PC-9 (cell line): Measurements from ENCODE around the gene GALNT7. TPM values are rescaled to one million over a fixed set of nuclear protein-coding genes. Genes with fewer than 3 reads are reported as not detected.

Source experiments
- BruUV-seq: library from RNA; stranded (reverse); fragments of 400-500 nt; replicated peaks from 2 replicates; lab custom pipeline; 2021; lab: Mats Ljungman, UMichigan
- CTCF ChIA-PET: fragments of 300-600 bp; sonication (Branson Sonifier 250); formaldehyde crosslinking; loops from one replicate; lab custom pipeline; 2022; ENCODE audit warnings: antibody characterized with exemption; lab: Charles Lee
- POLR2A ChIA-PET: fragments of 300-600 bp; sonication (Branson Sonifier 250); formaldehyde crosslinking; loops from one replicate; lab custom pipeline; 2022; ENCODE audit warnings: antibody characterized with exemption; ENCODE audit not compliant: unreplicated experiment; lab: Charles Lee
- DNase-seq, 2 experiments: peaks; one replicate each; pipeline versions ENCODE4 v3.0.0 to v3.0.0-alpha.2; 2015 to 2022; ENCODE audit warnings: mixed read lengths in 1 of 2
- H2AFZ ChIP-seq: fragments of 200-600 bp; sonication (generic); 2 replicates; pipeline ENCODE4 v1.8.1; 2017; ENCODE audit warnings: antibody characterized with exemption
- H3F3A ChIP-seq: fragments of 200-600 bp; sonication (generic); 2 replicates; pipeline ENCODE4 v1.8.1; 2017; ENCODE audit warnings: antibody characterized with exemption, mild to moderate bottlenecking, low read depth; ENCODE audit not compliant: insufficient read depth
- H3K27ac ChIP-seq: fragments of 200-600 bp; sonication (generic); 2 replicates; pipeline ENCODE4 v1.6.1; 2016; ENCODE audit warnings: mixed run types
- H3K27me3 ChIP-seq: fragments of 200-600 bp; sonication (generic); 2 replicates; pipeline ENCODE4 v1.6.1; 2016; ENCODE audit warnings: low read depth, mixed run types; ENCODE audit not compliant: insufficient read depth
- H3K36me3 ChIP-seq: fragments of 200-600 bp; sonication (generic); 2 replicates; pipeline ENCODE4 v1.6.1; 2016; ENCODE audit warnings: low read depth, mixed run types
- H3K4me1 ChIP-seq: fragments of 200-600 bp; sonication (generic); replicated peaks from 2 replicates; pipeline ENCODE4 v1.6.1; 2016; ENCODE audit warnings: mixed run types; ENCODE audit not compliant: insufficient read depth
- H3K4me2 ChIP-seq: fragments of 200-600 bp; sonication (generic); 2 replicates; pipeline ENCODE4 v1.6.1; 2017; ENCODE audit warnings: mixed run types
- H3K4me3 ChIP-seq: fragments of 200-600 bp; sonication (generic); 2 replicates; pipeline ENCODE4 v1.6.1; 2016; ENCODE audit warnings: mixed run types
- H3K79me2 ChIP-seq: fragments of 200-600 bp; sonication (generic); 2 replicates; pipeline ENCODE4 v1.6.1; 2017; ENCODE audit warnings: low read depth, mixed run types
- H3K9me2 ChIP-seq: fragments of 200-600 bp; sonication (generic); 2 replicates; pipeline ENCODE4 v1.8.1; 2017; ENCODE audit warnings: mild to moderate bottlenecking; ENCODE audit not compliant: insufficient read depth
- H3K9me3 ChIP-seq: fragments of 200-600 bp; sonication (generic); 2 replicates; pipeline ENCODE4 v1.8.1; 2016; ENCODE audit warnings: low read depth; ENCODE audit not compliant: insufficient read depth
- H4K20me1 ChIP-seq: fragments of 200-600 bp; sonication (generic); 2 replicates; pipeline ENCODE4 v1.8.1; 2017; ENCODE audit not compliant: insufficient read depth
- EZH2 ChIP-seq: fragments of 200-600 bp; sonication (generic); IDR thresholded peaks from 2 replicates; pipeline ENCODE4 v1.8.0; 2017; ENCODE audit warnings: antibody characterized with exemption, low read depth
- intact Hi-C: fragments of 100-400 bp; cut with micrococcal nuclease; formaldehyde crosslinking; loops from one replicate; pipeline ENCODE4 v1.10.0; 2022; ENCODE audit not compliant: unreplicated experiment
- total RNA-seq: library from RNA; stranded (reverse); gene quantifications from 2 replicates; pipeline ENCODE4 v1.2.3, GENCODE V29; 2021
- TF ChIP-seq, protein P1 (sequence below): fragments of 200-600 bp; sonication (generic); conservative IDR thresholded peaks from 2 replicates; pipeline ENCODE4 v1.6.1; 2017; ENCODE audit warnings: mixed run types, antibody characterized with exemption, mild to moderate bottlenecking, moderate library complexity

The GALNT7 gene
- total RNA-seq, 1 experiment from 2014 or later: 57.2 TPM

GRCh38 chr4:173357939-173358338 lies 189.3 kb downstream of the GALNT7 start:
- ChIA-PET CTCF (no interaction called here), POLR2A (no interaction called here)
- Histone ChIP-seq H3K9me3 (no peaks in the 10 kb centered on the region), H3K79me2 (no peaks in the 10 kb centered on the region), H2AFZ (no peak overlapping the region), H3K27ac (no peak overlapping the region), H3K27me3 (no peaks in the 10 kb centered on the region), H3K36me3 (no peaks in the 10 kb centered on the region), H3K9me2 (no peaks in the 10 kb centered on the region), H3F3A (no peaks in the 10 kb centered on the region), H3K4me2 (no peak overlapping the region), H3K4me1 (no peaks in the 10 kb centered on the region), H4K20me1 (no peaks in the 10 kb centered on the region), H3K4me3 (no peak overlapping the region)
- no peak for DNase-seq
- no TSS peak for BruUV-seq
- intact Hi-C loops: no loop called here
- no peak for TF ChIP-seq EZH2
- TF ChIP-seq, protein P1, sequence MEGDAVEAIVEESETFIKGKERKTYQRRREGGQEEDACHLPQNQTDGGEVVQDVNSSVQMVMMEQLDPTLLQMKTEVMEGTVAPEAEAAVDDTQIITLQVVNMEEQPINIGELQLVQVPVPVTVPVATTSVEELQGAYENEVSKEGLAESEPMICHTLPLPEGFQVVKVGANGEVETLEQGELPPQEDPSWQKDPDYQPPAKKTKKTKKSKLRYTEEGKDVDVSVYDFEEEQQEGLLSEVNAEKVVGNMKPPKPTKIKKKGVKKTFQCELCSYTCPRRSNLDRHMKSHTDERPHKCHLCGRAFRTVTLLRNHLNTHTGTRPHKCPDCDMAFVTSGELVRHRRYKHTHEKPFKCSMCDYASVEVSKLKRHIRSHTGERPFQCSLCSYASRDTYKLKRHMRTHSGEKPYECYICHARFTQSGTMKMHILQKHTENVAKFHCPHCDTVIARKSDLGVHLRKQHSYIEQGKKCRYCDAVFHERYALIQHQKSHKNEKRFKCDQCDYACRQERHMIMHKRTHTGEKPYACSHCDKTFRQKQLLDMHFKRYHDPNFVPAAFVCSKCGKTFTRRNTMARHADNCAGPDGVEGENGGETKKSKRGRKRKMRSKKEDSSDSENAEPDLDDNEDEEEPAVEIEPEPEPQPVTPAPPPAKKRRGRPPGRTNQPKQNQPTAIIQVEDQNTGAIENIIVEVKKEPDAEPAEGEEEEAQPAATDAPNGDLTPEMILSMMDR: no peak

GRCh38 chr4:173360587-173361221 lies 192.1 kb downstream of the GALNT7 start:
- Histone ChIP-seq H3K79me2 (no peaks in the 10 kb centered on the region), H3K4me3 (no peak overlapping the region), H3K4me1 (no peaks in the 10 kb centered on the region), H3K36me3 (no peaks in the 10 kb centered on the region), H4K20me1 (no peaks in the 10 kb centered on the region), H3K4me2 (no peak overlapping the region), H3K27ac (no peak overlapping the region), H2AFZ (no peak overlapping the region), H3F3A (no peaks in the 10 kb centered on the region), H3K9me2 (no peaks in the 10 kb centered on the region), H3K27me3 (no peaks in the 10 kb centered on the region), H3K9me3 (no peaks in the 10 kb centered on the region)
- no peak for DNase-seq
- ChIA-PET POLR2A (no interaction called here), CTCF (interaction anchor here (0.6 kb wide), 1 partner anchor 10 kb away, joined by 7 read pairs; the partner anchor contains the start of gene SAP30)
- BruUV-seq: no TSS peak
- TF ChIP-seq, protein P1: peak; percentile 45; the same call in 1 of the 2 replicates
- TF ChIP-seq EZH2: no peak
- intact Hi-C loops: no loop called here

DNA sequence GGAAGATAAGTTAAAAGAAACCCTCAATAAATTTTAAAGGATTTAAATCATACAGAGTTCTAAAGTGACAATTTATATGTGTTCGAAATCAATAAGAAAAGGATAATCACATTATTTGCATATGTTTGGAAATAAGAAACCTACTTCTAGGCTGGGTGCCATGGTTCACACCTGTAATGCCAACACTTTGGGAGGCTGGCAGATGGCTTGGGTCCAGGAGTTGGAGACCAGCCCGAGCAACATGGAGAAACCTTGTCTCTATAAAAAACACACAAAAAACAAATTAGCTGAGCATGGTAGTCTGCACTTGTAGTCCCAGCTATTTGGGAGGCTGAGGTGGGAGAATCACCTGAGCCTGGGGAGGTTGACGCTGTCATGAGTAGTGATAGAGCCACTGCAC lies 194.1 kb downstream of the GALNT7 start:
- no peaks in the 10 kb centered on the region for H3F3A ChIP-seq
- no peak overlapping the region for H3K4me3 ChIP-seq
- H3K79me2 ChIP-seq: no peaks in the 10 kb centered on the region
- no peaks in the 10 kb centered on the region for H4K20me1 ChIP-seq
- no peaks in the 10 kb centered on the region for H3K36me3 ChIP-seq
- H3K27ac ChIP-seq: no peak overlapping the region
- no peaks in the 10 kb centered on the region for H3K9me3 ChIP-seq
- H3K27me3 ChIP-seq: no peaks in the 10 kb centered on the region
- H3K4me1 ChIP-seq: no peaks in the 10 kb centered on the region
- CTCF ChIA-PET: no interaction called here
- no peak for DNase-seq
- TF ChIP-seq, protein P1: no peak
- no peak for TF ChIP-seq EZH2
- H2AFZ ChIP-seq: no peak overlapping the region
- POLR2A ChIA-PET: no interaction called here
- no peak overlapping the region for H3K4me2 ChIP-seq
- BruUV-seq: no TSS peak
- no peaks in the 10 kb centered on the region for H3K9me2 ChIP-seq
- intact Hi-C loops: no loop called here
